GM13976 (cell line): ENCODE measurements around the gene KRTAP22-1.

Experiments used
- DNase-seq: peaks from one replicate; pipeline ENCODE4 v3.0.0; 2012; ENCODE audit warnings: low spot score
- in situ Hi-C: fragments of 300-500 bp; cut with MboI; formaldehyde crosslinking; loops from one replicate; pipeline ENCODE4 v1.12.0; 2022; ENCODE audit warnings: low sequenced_read_pairs, mixed read lengths, inconsistent platforms; ENCODE audit not compliant: unreplicated experiment
- TF ChIP-seq, protein P1 (sequence below): IDR thresholded peaks from 2 replicates; pipeline ENCODE4 v1.5.1; 2012; ENCODE audit warnings: borderline replicate concordance, mild to moderate bottlenecking; ENCODE audit not compliant: insufficient read depth; ENCODE audit errors: extremely low read depth, missing control alignments, control extremely low read depth

Gene KRTAP22-1

GRCh38 chr21:30620080-30620479 lies 19.2 kb downstream of the KRTAP22-1 start:
- TF ChIP-seq, protein P1, sequence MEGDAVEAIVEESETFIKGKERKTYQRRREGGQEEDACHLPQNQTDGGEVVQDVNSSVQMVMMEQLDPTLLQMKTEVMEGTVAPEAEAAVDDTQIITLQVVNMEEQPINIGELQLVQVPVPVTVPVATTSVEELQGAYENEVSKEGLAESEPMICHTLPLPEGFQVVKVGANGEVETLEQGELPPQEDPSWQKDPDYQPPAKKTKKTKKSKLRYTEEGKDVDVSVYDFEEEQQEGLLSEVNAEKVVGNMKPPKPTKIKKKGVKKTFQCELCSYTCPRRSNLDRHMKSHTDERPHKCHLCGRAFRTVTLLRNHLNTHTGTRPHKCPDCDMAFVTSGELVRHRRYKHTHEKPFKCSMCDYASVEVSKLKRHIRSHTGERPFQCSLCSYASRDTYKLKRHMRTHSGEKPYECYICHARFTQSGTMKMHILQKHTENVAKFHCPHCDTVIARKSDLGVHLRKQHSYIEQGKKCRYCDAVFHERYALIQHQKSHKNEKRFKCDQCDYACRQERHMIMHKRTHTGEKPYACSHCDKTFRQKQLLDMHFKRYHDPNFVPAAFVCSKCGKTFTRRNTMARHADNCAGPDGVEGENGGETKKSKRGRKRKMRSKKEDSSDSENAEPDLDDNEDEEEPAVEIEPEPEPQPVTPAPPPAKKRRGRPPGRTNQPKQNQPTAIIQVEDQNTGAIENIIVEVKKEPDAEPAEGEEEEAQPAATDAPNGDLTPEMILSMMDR = no peak
- DNase-seq = no peak
- in situ Hi-C loops = no loop called here

DNA sequence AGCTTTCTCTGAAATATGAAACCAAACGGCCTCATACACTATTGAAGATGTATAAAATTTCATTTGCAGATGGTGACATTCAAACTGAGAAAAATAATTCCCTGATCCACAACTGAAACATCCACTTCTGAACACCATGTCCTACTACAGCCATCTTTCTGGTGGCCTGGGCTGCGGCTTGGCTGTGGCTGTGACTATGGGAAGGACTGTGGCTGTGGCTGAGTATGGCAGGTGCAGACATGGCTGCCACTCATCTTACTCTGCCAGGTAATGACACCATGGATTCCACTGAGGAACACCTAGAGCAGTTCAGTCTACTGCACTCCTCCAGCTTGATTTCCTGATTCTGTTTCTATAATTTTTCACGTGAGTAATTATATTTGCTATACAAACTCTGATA lies 19.6 kb downstream of the KRTAP22-1 start, which contains the start of gene KRTAP20-4:
Gene KRTAP20-4 (plus strand): TSS at position 106 of the 400 bp plus-strand sequence.
- TF ChIP-seq, protein P1 = no peak
- in situ Hi-C loops = no loop called here
- DNase-seq = no peak

DNA sequence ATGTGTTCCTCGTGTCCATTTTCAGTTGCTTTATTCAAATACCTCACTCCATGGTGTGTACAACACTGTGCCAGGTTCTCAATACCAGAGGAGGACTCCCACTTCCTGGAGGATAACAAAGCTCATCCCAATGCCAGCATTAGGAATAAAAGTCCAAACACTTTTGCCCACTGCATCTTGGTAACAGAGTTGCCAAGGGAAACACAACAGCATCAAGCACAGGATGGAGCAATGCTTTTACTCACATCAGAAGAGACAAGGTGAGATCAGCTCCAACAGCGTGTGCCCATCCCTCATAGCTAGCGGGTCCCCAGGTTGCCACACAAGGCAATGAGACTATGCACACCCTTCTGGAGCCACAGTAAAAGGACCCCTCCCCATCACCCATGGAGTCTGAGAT lies 22.5 kb downstream of the KRTAP22-1 start:
- in situ Hi-C loops = no loop called here
- DNase-seq = no peak
- TF ChIP-seq, protein P1 = no peak

DNA sequence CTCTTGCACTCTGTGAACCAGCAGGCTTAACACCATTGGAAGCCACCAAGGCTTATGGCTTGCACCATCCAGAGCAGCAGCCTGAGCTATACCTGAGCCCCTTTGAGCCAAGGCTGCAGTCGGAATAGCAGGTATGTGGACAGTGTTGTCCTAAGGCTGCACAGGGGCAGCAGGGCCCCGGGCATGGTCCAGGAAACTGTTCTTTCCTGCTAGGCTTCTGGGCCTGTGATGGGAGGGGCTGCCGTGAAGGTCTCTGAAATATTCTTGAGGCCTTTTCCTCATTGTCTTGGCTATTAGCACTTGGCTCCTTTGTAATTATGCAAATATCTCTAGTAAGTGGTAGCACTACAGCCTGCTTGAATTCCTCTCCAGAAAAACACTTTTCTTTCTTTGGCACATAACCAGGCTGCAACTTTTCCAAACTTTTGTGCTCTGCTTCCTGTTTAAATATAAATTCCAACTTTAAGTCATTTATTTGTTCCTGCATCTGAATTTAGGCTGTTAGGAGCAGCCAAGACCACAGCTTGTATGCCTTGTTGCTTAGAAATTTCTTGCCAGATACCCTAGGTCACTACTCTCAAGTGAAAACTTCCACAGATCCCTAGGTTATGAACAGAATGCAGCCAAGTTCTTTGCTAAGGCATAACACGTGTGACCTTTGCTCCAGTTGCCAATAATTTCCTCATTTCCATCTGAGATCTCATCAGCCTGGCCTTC lies 24.7 kb downstream of the KRTAP22-1 start:
- in situ Hi-C loops = no loop called here
- no peak for DNase-seq
- TF ChIP-seq, protein P1 = no peak

DNA sequence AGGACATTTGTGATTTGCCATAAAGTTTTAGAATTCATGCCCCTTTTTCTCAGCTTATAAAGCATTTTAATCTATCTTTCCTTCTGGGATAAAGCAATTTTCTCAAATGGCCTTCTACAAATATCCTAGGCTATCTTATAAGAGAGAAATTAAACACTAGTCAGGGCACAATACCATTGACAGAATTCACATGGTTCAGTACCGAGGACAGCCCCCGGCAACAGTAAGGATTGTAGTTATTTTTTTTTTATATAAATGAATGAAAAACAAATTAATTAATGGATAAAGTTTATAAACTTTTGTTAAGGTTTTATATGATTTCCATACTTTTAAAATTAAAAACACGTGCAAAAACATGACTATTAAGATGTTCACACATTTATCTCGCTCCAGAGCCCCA lies 27.2 kb downstream of the KRTAP22-1 start:
- TF ChIP-seq, protein P1 = no peak
- DNase-seq = no peak
- in situ Hi-C loops = no loop called here

DNA sequence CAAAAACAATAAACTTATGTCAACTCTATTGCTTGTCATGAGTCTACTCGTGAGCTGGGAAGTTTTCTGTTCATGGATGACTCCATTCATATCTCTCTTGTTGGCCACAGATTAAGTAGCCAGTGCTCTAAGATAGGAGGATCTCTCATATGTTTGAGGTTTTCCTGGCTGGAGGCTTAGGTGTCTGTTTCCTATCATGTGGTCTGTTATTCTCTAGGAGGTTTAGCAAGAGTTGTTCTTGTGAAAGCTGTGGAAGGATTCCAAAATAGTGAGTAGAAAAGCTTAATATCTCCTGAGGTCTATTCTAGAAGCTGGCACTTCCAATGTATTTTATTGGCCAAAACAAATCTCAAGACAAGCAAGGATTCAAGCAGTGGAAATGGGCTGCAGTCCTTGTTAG lies 28.3 kb downstream of the KRTAP22-1 start:
- no peak for DNase-seq
- in situ Hi-C loops = no loop called here
- TF ChIP-seq, protein P1 = no peak

- TF ChIP-seq, protein P1 = no peak
- no peak for DNase-seq
- in situ Hi-C loops = no loop called here
These were observed 34.0 kb downstream of the KRTAP22-1 start, which contains the start of gene KRTAP20-2 for GRCh38 chr21:30634906-30635305. Gene KRTAP20-2 (plus strand): TSS chr21:30635206. CDS start chr21:30635264, 58 bp downstream.
